DLD1 (cell line): Measurements from ENCODE around the gene PHYKPL.

Source experiments
- in situ Hi-C: cut with HindIII; loops from 2 replicates; pipeline ENCODE4 v1.10.0; 2017; ENCODE audit warnings: low sequenced_read_pairs

The PHYKPL gene

DNA sequence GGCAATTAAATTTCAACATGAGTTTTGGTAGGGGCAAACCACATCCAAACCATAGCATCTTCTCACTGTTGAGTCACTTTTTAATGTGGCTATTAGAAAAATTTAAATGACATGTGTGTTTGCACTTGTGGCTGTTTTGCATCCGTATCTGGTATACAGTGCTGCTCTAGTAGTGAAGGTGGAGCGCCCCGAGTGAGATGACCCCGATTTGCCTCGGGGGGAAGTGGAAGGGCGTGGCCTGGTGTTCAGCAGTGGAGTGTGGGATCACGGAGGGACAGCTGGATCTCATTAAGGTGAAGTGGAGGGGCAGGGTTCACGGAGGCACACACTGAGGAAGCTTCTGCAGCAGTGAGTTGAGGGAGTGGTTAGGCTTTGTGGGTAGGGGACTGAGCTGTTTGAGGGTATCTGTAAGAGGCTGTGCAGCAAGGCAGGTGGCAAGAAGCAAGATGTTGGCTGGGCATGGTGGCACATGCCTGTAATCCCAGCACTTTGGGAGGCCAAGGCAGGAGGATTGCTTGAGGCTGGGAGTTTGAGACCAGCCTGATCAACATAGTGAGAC, 39.3 kb downstream of the PHYKPL start:
- in situ Hi-C loops = no loop called here

DNA sequence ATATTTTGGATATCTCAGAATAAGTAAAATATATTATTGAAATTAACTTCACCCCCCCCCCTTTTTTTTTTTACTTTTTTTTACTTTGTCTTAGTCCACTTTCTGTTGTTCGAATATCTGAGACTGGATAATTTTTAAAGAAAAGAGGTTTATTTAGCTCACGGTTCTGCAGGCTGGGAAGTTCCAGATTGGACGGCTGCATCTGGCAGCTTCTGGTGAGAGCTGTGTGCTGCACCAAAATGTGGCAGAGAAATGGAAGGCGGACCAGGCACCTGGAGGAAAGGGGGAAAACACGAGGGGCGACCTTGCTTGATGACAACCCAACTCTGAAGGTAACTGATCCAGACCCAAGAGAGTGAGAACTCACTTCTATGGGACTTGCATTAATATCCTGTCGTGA, 39.8 kb downstream of the PHYKPL start:
- in situ Hi-C loops = no loop called here

DNA sequence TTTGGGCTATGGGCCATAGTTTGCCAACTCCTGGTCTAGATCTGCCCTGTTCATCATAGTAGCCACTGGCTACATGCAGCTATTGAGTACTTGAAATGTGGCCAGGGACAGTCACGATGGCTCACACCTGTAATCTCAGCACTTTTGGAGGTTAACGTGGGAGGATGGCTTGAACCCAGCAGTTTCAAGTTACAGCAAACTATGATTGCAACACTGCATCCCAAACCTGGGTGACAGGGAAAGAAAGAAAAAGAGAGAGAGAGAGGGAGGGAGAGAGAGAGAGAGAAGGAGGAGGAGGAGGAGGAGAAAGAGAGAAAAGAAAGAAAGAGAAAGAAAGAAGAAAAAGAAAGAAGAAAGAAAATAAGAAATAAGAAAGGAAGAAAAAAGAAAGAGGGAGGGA, 40.4 kb downstream of the PHYKPL start:
- in situ Hi-C loops = no loop called here

DNA sequence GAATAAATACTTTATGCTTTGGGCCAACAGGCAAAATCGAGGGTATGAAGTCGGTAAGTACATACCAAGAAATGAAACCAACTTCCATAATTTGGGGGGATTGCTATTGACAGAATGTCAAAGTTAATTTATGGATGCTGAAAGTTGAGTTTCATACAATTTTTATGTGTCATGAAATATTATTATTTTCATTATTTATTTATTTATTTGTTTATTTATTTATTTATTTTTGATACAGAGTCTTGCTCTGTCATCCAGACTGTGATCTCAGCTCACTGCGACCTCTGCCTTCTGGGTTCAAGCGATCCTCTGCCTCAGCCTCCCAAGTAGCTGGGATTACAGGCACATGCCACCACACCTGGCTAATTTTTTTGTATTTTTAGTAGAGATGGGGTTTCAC, 40.9 kb downstream of the PHYKPL start:
- in situ Hi-C loops = no loop called here

DNA sequence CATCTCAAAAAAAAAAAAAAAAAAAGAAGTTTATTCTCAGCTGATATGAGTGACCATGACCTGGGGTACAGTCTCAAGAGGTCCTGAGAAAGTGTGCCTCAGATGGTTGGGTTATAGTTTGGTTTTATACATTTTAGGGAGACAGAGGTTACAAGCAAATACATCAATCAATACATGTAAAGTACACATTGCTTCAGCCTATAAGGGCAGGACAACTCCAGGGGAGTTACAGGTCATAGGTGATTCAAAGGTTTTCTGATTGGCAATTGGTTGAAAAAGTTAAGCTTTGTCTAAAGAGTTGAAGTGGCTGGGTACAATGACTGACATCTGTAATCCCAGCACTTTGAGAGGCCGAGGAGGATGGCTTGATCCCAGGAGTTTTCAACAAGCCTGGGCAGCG, 43.2 kb downstream of the PHYKPL start:
- in situ Hi-C loops = no loop called here

DNA sequence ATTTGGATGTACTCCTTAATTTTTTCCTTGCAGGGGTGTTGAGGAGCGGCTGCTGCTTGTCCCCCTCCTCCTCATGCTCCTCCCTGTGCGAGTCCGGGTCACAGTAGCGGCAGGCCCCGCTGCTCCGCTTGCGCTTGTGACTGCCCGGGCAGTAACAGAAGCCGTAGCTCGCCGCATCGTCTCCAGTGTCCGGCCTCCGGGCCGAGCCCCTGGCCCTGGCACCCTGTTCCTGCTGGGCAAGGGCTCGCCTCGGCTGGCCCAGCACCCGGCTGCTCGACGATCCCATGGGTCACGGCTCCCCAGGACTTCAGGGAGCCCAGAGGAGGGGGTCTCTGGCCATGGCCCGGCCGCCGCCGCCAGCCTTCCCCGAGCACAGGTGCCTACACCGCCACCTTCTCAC, 45.6 kb downstream of the PHYKPL start, which contains the start of gene GMCL2:
GMCL2 (minus strand) TSS at position 358 of the 400 bp plus-strand sequence; CDS start at position 286, 72 bp downstream.
- in situ Hi-C loops = no loop called here

DNA sequence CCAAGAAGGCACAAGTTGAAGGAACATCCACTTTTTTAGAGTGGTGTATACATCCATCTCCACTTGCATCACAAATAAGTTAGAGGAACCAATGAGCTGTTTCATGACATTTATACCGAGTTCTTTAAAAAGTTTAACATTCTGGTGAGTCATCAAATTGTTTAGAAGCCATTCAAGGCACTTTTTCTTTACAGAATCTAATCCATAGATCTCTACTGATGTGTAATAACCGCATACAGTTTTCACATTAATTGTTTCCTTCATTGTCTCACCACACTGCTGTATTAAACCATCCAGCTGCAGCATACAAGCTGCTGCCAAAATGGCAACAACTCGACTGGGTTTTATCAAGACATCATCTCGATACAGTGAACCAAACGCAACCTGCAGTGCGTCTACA, 46.2 kb downstream of the PHYKPL start:
- in situ Hi-C loops = no loop called here

DNA sequence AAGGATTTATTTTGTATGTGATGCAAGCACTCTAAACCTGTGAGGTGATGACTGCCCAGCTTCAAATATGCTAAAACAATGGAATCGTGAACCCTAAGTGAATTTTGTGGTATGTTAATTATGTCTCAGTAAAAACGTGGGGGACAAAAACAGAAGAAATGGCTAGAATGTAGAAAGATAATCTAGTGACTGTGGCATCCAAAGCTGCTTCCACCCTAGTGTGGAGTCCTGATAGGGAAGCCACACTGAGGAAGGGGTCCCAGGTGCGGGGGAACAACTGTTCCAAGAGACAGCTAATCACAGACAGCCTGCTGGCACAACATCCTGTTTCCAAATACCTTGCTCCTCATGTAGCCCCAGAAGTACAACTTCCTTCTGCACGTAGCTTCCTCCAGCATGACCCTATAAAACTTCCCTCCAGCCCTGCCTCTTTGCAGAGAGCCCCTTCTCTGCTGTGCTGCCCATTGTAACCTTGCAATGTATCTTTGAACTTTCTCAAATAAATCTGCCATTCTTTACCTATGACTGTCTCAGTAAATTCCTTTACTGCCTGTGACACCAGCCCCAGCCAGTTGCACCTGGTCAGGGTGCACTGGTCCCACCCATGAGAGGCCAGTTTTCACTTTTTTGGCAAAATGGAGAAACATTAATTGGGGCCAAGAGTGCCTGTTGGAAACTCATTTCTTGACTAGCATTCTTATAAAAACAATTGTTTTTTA, 50.3 kb downstream of the PHYKPL start:
- in situ Hi-C loops = no loop called here

DNA sequence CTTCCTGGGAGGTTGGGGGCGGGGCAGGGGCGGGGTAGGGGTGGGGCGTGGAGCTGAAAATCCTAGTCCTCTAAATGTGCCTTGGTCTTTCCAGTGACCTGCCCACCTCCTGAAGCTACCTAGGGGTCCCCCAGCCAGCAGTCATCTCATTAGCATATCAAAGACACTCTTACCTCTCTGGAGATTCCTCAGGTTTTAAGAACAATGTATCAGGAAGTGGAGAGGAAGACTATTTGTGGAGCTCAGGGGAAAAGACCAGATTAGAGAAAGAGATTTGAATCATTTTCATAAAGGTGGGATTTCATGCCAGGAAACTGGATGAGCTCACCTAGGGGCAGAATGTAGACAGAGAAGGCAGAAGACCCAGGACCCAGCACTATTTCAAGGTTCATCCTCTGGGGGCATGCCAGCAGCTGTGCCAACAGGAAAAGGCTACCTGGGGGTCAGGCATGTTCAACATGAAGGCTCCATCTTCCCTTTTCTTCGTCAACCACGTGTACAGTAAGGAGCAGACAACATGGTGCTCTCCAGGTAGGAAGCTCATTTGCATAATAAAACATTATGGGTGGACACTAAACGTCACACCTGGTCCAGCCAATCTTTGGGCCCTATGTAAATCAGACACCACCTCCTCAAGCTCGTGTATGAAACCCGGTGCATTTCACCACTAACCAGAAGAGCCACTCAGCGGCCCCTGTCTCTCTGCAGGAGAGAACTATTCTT, 52.3 kb downstream of the PHYKPL start:
- in situ Hi-C loops = no loop called here

DNA sequence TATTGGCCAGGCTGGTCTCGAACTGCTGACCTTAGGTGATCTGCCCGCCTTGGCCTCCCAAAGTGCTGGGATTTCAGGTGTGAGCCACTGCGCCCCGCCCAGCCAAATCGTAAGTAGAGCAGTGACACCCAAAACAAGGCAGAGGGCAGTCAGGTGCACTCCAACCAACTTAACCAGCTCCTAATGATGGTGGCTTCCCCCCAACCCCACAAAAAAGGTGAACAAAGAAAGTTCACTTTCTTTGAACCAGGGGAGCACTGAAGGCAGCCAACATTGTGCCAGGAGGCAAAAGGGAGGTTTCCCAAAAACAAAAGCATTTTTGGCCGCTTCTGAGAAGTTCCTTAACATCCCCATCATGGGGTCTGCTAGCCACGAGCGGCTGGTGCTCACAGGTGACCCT, 55.0 kb downstream of the PHYKPL start:
- in situ Hi-C loops = no loop called here

DNA sequence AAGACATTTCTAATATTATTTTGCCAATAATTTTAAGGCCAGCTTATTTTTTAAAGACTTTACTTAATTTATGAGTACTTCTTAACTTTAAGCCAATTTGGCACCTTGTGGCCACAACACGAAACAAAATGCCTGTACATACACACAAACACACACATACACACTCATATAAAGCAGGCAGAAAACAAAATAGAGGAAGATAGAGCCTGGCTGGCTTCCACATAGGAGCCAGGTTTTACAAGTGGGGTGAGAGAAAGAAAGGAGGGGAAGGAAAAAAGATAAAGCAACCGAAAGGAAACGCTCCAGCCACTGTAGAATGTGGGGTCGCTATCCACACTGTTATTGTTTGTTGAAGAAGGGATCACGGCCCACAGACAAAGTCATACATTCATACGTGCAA, 55.8 kb downstream of the PHYKPL start:
- in situ Hi-C loops = no loop called here

DNA sequence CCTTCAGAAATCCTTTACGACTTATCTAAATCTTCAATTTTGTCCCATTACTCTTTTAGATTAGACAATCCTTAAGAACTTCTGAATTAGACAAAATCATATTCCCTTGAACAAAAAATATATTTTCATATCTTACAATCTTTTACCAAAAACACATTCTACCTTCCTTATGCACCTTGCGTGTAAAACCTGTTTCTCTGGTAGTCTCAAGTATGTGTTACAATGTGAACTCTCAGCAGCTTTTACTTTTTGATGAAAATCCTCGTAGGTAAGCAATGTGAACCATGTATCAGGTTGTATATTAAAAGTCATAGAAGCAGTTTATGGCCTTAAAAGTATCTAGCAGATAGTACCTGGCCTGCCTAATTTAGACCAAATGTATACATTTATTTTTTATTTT, 58.1 kb downstream of the PHYKPL start:
- in situ Hi-C loops = no loop called here

DNA sequence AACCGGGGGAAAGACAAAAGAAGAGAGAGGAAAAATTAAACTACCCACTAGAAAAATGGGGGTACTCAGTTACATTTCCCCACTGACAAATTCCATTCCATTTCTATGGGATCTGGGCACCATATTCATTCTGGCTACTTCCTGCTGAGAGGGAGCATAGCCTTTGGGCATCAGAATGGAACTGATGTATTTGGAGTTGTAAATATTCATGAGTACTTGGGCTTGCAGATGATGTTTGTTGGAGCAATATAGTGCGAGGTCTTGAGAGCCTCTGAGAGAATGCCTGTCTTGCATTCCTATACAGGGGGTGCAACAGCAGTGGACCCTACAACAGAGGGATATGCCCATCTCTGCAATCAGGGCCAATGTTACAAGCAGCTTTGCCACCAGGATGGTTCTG, 62.1 kb downstream of the PHYKPL start:
- in situ Hi-C loops = no loop called here

DNA sequence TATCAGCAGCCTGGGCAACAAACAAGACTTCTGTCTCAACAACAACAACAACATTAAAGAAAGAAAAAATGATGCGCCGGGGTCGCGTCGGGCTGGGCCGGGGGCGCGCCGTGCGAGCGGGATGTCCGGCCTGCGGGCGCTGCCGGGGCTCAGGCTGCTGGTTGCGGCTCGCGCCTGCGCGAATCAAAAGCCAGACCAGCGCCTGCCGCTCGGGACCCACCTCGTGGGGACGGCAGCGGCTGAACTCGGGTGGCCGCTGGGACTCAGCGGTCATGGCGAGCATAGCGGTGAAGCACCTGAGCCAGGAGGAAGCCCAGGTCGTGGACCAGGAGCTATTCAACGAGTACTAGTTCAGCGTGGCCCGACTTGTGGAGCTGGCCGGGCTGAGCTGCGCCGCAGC, 67.0 kb downstream of the PHYKPL start:
- in situ Hi-C loops = no loop called here

DNA sequence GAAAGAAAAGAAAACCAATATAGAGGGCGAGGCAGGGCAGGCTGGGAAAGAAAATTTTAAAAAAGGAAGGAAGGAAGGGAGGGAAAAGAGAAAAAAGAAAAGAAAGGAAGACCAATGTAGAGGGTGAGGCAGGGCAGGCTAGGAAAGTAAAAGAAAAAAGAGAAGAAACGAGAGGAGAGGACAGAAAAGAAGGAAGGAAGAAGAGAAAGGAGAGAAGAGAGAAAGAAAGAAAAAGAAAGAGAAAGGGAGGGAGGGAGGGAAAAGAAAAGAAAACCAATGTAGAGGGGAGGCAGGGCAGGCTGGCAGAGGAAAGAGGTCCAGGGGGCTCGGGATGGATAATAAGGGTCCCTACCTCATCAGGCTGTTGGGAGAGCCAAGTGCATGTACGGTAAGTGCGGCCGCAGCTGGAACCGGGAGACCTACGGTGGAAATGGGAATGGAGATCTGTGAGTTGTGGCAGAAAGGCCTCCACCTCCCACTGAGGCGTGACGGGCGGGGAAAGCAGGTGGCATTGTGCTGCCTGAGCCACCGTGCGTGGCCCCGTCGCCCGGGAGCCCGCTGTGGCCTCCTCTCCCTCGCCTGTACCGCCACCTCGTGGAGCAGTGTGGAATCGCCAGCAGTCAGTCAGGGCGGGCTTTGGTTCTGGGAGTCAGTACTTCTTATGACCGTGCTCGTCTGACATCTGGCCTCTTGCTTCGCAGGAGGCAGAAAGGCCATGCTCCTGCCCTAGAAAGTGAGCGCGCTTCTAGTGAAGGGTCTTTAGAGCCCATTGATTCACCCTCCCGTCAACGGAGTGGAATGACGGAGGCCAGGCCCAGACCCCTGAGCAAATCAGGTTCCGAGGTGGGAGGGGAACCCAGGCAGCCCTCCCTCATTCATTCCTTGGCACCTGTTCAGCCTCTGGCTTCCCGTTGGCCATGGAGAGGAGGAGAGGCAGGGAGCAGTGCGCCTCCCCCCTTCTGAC, 68.5 kb downstream of the PHYKPL start:
- in situ Hi-C loops = no loop called here

DNA sequence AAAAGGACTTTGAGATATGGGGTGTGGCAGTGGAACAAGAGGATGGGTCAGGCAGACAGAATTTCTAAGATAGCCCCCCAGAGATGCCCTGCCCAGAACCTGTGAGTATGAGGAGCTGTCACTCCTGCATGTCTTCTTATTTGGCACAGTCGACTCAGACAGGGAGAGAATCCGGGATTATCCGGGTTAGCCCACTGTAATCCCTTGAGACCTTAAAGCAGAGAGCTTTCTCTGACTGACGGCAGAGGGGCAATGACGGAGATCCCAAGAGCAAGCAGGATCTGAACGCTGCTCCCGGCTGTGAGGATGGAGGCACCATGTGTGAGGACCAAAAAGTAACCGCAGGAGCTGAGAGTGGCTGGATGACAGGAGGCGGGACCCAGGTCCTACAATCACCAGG, 70.1 kb downstream of the PHYKPL start:
- in situ Hi-C loops = no loop called here

DNA sequence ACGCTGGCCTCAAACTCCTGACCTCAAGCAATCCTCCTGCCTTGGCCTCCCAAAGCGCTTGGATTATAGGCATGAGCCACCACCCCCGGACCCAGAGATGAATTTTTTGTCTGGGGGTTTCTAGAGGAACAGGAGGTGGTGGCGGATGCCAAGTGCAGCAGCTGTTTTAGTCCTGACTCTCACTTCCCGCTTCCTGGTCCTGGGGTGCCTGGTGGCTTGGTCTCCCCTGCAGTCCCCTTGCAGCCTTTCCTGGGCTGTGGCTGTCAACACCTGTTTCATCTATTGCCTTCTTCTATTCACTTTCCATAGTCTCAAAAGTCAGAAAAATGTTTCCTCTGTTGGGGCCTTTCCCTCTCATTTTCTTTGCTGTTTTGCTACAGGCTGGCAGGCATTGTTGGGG, 72.4 kb downstream of the PHYKPL start:
- in situ Hi-C loops = no loop called here
